ENCODE data around the gene SGTB. TPM values are rescaled to one million over a fixed set of nuclear protein-coding genes. Genes with fewer than 3 reads are reported as not detected.
A peak's percentile ranks its signal among the peaks of the same experiment; 100 is the strongest.

The SGTB gene, protein sequence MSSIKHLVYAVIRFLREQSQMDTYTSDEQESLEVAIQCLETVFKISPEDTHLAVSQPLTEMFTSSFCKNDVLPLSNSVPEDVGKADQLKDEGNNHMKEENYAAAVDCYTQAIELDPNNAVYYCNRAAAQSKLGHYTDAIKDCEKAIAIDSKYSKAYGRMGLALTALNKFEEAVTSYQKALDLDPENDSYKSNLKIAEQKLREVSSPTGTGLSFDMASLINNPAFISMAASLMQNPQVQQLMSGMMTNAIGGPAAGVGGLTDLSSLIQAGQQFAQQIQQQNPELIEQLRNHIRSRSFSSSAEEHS
- total RNA-seq (10 to 100 TPM; 10.3 to 16.3 (median 14.4) TPM), polyA plus RNA-seq (1 to 10 TPM; 2.0 to 3.4 (median 2.7) TPM)
- long read RNA-seq, donor 1, full-length matches to known transcripts: 2 of 2 reads
- long read RNA-seq, donor 1, partial matches to known transcripts: 0 of 2 reads
- long read RNA-seq, donor 1, other reads (novel, unspliced or antisense): 0 of 2 reads
- long read RNA-seq, donor 2: 0 reads

DNA sequence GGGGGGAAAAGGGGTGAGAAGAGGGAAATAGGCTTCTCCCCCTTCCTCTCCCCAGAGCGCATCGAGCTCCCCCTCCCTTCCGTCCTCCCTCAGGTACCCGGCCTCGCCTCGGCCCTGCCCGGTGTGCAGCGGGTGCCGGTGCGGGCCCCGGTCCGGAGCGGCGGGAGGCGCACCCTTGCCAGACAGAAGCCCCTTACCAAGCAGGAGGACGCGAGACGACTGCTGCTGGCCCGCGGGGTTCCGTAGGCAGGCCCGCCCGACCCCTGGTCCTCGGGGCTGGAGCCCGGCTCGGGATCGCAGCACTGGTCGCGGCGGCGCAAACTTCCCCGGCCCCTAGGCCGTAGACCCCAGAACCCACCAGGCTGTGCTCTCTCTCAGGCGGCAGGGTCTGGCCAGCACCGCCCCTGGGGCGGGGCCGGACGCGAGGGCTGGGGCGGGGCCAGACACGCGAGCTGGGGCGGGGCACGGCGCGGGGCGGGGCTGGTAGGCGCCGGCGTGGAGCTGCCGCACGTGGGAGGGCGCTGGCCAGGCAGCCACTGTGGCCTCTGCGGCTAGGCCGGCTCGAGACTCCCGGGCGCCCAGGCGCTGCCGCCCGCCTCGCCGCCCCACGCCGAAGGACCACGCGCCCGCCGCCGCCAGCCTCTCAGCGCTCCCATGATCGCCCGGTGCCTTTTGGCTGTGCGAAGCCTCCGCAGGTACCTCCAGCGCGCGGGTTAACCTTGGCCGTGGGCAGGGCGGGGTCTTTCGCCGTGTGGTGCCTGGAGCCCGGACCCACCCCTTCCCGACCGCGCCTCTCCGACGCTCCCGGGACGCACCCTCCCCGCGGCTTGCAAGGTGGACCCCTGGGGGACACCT is at the start of gene SGTB, which contains the start of gene NLN:
Gene SGTB, minus strand, starts transcription at position 390 of the 855 bp plus-strand sequence. CDS start 1,302 bp downstream, outside the sequence.
Gene NLN, plus strand, starts transcription at position 486 of the 855 bp plus-strand sequence. Its CDS starts 169 bp downstream, at position 655.
- no peaks in the 10 kb centered on the region for H3K27me3 ChIP-seq (replicated peaks in 1 of 7)
- intact Hi-C loops (cut with DNase I; ENCODE audit: low total_unique reads): no loop called here
- WGBS, 5 donors: 0 to 1% (median 0%) methylated on average over 33 to 92 of the region's 92 CpGs
- DNase-seq: peak; percentile 98
- peak within 1 kb of the TSS; percentile 71 to 96 (median 90) for H3K27ac ChIP-seq
- H3K4me1 ChIP-seq: peaks cover 0 to 68% (median 35%) of the 10 kb centered on the region in 6 donors
- TF ChIP-seq, protein P1, sequence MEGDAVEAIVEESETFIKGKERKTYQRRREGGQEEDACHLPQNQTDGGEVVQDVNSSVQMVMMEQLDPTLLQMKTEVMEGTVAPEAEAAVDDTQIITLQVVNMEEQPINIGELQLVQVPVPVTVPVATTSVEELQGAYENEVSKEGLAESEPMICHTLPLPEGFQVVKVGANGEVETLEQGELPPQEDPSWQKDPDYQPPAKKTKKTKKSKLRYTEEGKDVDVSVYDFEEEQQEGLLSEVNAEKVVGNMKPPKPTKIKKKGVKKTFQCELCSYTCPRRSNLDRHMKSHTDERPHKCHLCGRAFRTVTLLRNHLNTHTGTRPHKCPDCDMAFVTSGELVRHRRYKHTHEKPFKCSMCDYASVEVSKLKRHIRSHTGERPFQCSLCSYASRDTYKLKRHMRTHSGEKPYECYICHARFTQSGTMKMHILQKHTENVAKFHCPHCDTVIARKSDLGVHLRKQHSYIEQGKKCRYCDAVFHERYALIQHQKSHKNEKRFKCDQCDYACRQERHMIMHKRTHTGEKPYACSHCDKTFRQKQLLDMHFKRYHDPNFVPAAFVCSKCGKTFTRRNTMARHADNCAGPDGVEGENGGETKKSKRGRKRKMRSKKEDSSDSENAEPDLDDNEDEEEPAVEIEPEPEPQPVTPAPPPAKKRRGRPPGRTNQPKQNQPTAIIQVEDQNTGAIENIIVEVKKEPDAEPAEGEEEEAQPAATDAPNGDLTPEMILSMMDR (IDR thresholded peaks at IDR 0.05 in 8 of 11, conservative IDR thresholded peaks at IDR 0.05 in 3 of 11): no peak
- TF ChIP-seq POLR2AphosphoS5 (IDR thresholded peaks at IDR 0.05): peak; percentile 67 to 87 (median 72)
- TF ChIP-seq POLR2A (IDR thresholded peaks at IDR 0.05): no peak
- H3K4me3 ChIP-seq: peak within 1 kb of the TSS; percentile 83 to 99 (median 96)
- no peaks in the 10 kb centered on the region for H3K9me3 ChIP-seq
- peaks cover 0 to 21% (median 2%) of the 10 kb centered on the region in 6 donors for H3K36me3 ChIP-seq

DNA sequence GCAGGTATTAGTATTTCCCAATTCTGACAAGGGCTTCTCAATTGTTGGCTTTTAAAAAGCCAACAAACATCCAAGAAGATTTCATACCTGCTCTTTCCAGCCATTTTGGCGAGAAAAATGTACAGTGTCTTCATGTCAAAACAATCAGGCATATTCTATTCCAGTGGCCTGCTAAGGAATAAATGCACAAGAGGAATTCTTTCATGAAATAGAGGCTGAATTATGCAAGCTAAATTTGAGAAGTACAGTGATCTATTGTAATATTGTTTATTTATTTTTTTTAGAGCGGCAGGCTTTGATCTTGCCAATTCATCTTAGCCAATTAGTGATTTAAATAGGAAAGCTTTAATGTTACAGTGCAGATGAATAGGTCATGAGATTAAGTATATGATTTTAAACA is 49.4 kb upstream of the SGTB start:
- intact Hi-C loops (cut with DNase I; ENCODE audit: low total_unique reads): no loop called here
- H3K9me3 ChIP-seq: peaks cover 0 to 9% (median 0%) of the 10 kb centered on the region in 8 donors
- H3K27me3 ChIP-seq (replicated peaks in 1 of 7): no peaks in the 10 kb centered on the region
- H3K36me3 ChIP-seq: peaks cover 0 to 12% (median 0%) of the 10 kb centered on the region in 6 donors
- H3K27ac ChIP-seq: no peak overlapping the region
- no peak for TF ChIP-seq POLR2A (IDR thresholded peaks at IDR 0.05)
- DNase-seq: no peak
- H3K4me3 ChIP-seq: no peak overlapping the region
- 96 to 99% (median 98%) methylated on average over 2 of the region's 2 CpGs for WGBS, 5 donors
- peaks cover 0 to 3% (median 0%) of the 10 kb centered on the region in 6 donors for H3K4me1 ChIP-seq

DNA sequence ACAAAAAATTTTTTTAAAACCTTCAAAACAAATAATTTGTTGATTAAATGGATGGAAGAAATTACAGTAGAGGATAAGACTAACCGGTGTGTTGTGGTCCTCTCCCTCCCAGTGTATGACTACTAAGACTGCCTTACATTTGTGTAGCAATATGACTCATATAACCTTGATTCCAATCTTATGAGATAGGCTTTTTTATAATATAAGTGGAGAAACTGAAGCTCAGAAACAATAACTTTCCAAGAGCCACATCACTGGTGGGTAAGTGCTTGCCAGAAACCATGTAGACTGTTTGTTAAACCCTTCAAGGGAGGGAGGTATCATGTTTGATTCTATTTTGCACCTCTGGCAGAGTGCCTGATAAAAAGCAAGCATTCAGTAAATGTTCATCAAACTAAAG is 47.6 kb upstream of the SGTB start:
- intact Hi-C loops (cut with DNase I; ENCODE audit: low total_unique reads): no loop called here
- TF ChIP-seq, protein P1 (IDR thresholded peaks at IDR 0.05 in 8 of 11, conservative IDR thresholded peaks at IDR 0.05 in 3 of 11): no peak
- TF ChIP-seq POLR2A (IDR thresholded peaks at IDR 0.05) (no peak), POLR2AphosphoS5 (IDR thresholded peaks at IDR 0.05) (no peak)
- Histone ChIP-seq H3K4me1 (peaks cover 0 to 3% (median 0%) of the 10 kb centered on the region in 6 donors), H3K4me3 (no peak overlapping the region), H3K9me3 (peaks cover 0 to 9% (median 0%) of the 10 kb centered on the region in 8 donors), H3K36me3 (peaks cover 0 to 12% (median 0%) of the 10 kb centered on the region in 6 donors), H3K27ac (no peak overlapping the region), H3K27me3 (replicated peaks in 1 of 7) (no peaks in the 10 kb centered on the region)
- 0 to 96% (median 45%) methylated on average over 1 of the region's 1 CpG for WGBS, 5 donors
- no peak for DNase-seq

DNA sequence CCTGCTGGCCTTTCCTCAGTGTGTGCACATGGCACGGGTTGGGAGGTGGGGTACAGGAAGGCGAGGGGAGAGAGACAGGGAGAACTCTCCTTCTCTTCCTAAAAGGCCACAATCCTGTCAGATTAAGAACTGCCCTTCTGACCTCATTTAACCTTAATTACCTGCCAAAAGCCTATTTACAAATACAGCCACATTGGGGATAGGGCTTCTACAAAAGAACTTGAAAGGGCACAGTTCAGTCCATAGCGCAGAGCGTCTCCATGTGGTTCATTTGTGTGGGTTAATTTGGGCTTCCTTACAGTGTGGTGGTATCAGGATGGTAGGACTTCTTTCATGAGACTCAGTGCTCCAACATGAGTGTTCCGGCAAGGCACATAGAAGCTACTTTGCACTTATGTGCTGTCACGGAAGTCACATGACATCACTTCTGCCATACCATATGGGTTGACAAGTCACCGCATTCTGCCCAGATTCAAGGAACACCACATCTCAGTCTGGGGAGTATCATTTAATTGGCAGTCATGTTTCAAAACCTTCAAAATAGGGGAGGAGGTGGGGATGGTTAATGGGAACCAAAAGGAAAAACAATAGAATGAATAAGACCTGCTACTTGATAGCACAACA is 46.9 kb upstream of the SGTB start:
- no peak for DNase-seq
- WGBS, 5 donors: 94 to 99% (median 95%) methylated on average over 7 of the region's 7 CpGs
- no peaks in the 10 kb centered on the region for H3K27me3 ChIP-seq (replicated peaks in 1 of 7)
- no peak overlapping the region for H3K4me3 ChIP-seq
- H3K27ac ChIP-seq: no peak overlapping the region
- peaks cover 0 to 9% (median 0%) of the 10 kb centered on the region in 8 donors for H3K9me3 ChIP-seq
- H3K36me3 ChIP-seq: peaks cover 0 to 12% (median 0%) of the 10 kb centered on the region in 6 donors
- no peaks in the 10 kb centered on the region for H3K4me1 ChIP-seq
- TF ChIP-seq POLR2AphosphoS5 (IDR thresholded peaks at IDR 0.05) (no peak), POLR2A (IDR thresholded peaks at IDR 0.05) (no peak)
- TF ChIP-seq, protein P1 (IDR thresholded peaks at IDR 0.05 in 8 of 11, conservative IDR thresholded peaks at IDR 0.05 in 3 of 11): no peak
- intact Hi-C loops (cut with DNase I; ENCODE audit: low total_unique reads): no loop called here
